NCI-H1436 treated with DMSO at 0.1 percent for 48 hours (cell line): ENCODE data around the gene TMEM247.
"Not testable (repeated sequence)": the region's sequence is repeated elsewhere in the genome, so short reads cannot be mapped to it uniquely, and the experiment has no call there.

Experiments
- DNase-seq: peaks from one replicate; lab custom pipeline; 2025; lab: John Stamatoyannopoulos, UW

The TMEM247 gene

DNA sequence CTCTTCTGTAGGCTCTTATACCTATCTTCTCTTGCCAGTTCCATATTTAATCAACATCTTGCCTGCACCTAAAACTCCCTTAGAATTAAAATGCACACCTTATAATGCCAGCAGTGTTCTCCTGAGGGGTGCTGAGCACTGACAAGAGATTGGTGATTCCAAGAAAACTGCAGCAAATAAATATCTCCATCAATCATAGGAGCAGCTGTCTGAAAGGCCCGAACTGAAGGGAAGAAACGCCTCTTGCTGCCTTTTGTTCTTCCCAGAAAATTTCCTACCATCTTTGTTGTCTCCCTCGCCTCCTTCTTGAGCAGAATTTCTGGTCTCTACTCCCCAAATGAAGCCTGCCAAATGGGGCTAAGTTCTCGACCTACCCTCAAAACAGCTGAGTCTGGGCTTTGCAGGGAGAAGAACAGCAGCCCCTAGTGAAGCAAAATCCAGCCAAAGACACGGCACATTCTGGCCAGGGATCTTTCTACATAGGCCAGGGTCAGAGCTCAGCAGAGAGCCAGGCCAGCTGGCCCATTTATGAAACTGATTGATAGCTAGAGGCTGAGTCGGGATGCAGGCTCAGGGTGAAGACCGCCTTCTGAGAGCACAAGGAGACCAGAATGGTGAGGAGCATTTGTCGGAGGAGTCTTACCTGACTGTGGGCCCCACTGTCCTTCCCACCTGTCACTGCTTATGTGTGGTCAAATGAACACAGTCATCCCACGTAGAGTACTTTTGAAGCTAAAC, 20.4 kb upstream of the TMEM247 start:
- no peak for DNase-seq

DNA sequence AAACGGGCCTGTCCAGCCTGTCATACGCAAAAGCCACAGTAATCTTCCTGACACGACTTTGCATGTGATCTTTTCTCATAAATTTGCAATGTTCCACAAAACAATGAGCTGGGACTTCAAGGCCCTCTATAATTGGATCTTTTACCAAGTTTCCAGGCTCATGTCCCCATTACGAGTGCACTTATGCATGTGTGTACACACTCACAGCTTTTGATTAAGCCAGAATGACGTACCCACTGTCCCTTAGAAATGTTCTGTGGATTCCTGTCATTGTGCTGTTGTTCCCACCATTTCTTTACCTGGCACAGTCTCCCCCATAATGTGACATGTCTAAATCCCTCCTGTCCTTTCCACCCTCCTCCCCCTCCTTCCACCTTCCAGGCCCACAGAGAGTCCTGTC, 19.7 kb upstream of the TMEM247 start:
- DNase-seq, result no peak

DNA sequence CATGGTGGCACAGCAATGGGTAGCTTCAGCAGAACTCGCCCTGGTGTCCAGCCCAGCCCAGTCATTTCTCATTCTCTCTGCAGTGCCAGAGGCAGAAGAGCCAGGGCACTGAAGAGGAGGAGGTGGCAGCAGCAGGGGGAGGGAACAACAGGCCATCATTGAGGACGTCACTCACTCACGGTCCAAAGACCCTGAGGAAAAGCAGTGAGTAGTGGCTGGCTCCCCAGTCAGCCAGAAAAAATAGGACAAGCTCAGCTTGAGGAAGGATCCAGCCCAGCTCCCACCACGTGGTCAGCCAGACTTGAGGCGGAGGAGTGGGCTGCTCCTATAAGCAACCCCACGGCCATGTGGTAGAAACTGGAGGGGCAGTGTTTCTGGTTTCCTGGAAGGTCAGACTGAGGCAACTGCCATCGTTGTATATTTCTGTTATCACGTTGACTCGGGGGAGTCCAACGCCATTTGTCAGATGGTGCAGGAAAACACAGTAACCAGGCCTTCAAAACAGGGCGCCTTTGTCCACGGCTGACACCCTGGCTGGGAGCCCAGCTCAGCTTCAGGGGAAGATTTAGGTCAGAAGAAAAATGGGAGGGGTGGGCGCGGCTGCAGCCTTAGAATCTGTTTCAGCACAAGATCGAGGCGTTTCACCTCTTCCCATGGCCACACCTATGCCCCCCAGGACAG, 19.0 kb upstream of the TMEM247 start:
- DNase-seq, result no peak

DNA sequence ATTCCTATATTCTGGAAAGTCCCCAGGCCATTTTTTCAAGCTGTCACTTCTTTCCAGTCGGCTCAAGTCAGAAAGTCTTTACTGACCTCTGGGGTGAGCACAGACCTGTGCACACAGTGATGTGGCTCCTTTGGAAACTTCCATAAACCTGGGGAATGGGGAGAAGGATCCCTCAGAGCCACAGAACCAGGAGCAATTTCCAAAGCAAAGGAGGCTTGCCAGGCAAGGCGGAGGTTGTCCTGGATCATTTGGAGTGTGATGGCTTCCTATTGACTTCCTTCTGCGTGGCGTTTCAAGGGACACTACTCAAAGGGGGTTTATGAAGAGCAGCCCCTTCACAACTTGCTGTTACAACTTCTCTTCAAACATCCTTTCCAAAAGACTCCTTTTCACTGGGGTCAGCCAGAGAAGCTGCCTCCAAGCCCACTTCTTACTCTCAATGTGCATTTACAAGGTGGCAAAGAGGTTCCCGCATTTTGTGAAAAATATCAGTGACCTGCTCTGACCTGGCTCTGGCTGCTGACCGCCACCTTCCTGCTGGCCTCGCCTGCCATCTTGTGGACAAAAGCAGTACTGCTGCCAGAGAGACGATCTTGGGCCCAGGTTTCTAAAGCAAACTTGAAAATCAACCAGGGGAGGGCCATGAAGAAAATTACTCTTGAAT, 18.2 kb upstream of the TMEM247 start:
- DNase-seq, result no peak

DNA sequence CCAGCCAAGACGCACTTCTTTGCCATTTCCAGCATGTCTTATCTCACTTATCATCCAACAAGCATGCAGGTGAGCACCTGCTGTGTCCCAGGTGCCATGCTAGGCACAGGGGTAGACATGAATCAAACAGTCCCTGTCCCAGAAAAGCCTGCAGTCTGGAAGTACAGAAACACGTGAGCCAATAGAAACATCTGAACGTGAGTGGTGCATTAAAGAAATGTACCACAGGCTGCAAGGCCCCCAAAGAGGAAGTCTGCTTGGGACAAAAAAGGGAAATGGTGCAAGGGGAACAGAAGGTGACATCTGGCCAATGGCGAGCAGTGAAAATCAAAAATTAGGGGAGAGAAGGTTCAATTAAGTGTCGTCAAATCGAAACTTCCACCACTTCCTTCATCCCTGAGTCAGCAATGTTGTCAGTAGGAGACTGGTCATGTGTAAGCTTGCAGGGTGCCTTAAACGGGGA, 17.6 kb upstream of the TMEM247 start:
- no peak for DNase-seq

DNA sequence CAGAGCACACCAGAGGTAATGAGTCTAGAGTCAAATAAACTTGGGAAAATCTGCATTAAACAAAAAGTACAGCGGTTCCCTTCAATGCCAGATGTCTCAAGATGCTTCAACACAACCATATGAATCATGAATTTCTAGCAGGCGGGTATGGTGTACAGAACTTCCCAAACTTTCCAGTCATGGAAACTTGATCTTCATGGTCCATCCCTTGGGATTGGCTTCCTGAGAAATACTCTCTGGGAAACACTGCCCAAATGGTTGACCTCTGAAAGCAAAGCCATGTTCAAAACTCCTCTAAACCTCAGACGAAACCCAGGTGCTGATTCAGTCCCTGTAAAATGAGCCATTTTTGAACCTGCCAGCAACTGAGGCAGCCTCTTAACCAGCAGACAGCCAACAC, 16.4 kb upstream of the TMEM247 start:
- DNase-seq, result no peak

DNA sequence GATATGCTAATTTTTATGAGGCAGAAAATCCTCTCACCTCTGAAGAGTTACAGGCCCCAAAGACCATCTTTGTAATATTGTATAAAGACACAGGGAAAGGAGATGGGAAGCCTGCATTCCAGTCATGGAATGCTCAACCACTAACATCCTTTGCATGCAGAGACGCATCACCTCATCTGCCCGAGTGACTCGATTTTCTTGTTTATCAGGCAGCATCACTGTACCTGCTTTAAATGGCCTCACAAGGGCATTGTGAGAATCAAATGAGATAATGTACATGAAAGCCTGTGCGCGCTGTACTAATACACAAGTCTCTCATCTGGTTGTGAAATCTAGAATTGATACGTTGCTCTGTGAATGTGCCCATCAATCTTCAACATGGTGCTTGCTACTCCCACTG, 10.2 kb upstream of the TMEM247 start:
- DNase-seq, result no peak

DNA sequence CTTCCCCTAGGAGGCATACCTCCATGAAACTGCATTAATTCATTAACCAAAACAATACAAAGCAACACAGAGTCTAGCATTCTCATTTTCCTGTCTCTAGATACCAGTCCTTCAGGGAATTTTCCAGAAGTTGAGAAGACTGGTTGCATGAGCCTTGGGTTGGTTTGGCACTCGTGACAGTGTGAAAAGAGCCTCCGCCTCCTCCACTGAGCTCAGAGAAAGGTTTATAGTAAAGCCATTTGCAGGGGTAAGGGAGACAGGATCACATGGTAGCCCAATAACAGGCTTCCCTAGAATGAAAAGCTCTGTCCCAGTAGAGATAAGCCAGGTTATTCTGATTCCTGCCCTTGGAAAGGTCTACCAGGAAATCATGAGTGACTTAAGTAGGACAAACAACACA, 9.7 kb upstream of the TMEM247 start:
- DNase-seq, result no peak

DNA sequence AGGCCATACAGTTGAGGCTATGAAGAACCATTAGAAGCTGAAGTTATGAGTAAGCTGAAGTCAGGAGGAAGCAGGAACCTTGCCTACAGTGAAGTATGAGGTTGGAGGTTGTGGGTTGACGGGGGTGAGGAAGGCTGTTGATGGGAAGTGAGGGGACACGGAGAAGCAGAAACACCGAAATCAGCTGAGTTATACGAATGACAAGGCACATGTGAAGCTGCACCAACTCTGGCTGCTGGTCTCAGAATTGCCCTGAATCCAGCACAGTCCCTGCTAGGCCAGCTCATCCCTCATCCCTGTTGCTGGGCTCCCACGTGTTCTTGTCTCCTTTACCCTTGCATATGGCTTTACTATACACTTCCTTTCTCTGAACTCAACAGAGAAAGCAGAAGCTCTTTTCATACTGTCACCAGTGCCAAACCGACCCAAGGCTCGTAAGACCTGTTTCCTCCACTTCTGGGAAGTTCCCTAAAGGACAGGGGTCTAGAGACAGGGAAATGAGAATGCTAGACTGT, 9.2 kb upstream of the TMEM247 start:
- DNase-seq, result no peak

DNA sequence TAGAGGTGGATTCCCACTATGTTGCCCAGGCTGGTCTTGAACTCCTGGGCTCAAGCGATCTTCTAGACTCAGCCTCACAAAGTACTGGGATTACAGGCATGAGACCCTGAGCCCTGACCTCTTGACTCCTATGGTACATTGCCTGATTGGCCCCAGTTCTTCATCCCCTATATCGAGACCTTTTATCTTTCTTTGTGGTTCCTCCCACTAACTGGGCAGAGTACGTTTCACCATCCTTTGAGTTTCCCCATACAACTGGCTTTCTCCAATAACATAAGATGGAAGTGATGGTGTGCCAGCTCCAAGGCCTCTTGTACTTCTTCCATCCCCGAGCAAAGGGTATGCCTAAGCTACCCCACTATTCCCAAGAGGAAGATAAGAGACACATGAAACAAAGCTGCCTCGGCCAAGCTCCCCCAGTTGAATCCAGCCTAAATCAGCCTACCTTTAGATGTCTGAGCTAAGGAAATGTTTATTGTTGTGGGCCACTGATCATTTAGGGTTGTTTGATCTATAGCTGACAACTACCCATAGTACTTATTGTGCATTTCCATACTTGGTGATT, 8.3 kb upstream of the TMEM247 start:
- no peak for DNase-seq

DNA sequence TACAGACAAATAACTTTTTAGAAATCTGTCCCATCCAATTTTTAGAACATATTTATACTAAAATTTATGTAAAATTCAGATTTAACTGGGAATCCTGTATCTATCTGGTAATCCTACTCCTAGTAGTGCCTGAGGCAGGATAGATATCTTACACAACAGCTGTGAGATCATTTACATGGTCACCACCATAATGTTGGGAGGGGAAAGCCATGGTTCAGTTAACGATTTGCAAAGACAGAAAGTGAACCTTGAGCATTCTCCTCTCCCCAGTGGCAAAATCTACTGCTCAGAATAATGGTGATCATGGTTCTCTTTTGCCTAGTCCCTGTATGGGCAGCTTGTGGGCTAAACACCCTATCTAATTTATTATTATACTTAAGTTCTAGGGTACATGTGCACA, 7.7 kb upstream of the TMEM247 start:
- DNase-seq, result no peak

DNA sequence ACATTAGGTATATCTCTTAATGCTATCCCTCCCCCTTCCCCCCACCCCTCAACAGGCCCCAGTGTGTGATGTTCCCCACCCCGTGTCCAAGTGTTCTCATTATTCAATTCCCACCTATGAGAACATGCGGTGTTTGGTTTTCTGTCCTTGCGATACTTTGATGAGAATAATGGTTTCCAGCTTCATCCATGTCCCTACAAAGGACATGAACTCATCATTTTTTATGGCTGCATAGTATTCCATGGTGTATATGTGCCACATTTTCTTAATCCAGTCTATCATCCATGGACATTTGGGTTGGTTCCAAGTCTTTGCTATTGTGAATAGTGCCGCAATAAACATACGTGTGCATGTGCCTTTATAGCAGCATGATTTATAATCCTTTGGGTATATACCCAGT, 7.2 kb upstream of the TMEM247 start:
- DNase-seq, result not testable (repeated sequence)

DNA sequence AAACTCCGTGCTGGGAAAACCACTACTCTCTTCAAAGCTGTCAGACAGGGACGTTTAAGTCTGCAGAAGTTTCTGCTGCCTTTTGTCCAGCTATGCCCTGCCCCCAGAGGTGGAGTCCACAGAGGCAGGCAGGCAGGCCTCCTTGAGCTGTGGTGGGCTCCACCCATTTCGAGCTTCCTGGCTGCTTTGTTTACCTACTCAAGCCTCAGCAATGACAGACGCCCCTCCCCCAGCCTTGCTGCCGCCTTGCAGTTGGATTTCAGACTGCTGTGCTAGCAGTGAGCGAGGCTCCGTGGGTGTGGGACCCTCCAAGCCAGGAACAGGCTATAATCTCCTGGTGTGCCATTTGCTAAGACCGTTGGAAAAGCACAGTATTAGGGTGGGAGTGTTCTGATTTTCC, 1.9 kb upstream of the TMEM247 start:
- not testable (repeated sequence) for DNase-seq

DNA sequence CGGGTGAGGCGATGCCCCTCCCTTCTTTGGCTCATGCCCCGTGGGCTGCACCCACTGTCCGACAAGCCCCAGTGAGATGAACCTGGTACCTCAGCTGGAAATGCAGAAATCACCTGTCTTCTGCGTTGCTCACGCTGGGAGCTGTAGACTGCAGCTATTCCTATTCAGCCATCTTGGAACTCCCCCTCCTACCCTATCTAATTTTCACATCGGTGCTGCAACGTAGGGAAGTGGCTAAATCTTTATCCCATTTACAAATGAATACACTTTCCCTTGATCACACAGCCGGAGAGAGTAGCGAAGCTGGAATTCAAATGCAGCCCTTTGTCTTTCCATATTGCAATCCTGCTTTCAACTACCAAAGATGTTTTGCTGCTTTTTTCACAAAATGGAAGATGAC, 1.4 kb upstream of the TMEM247 start:
- no peak for DNase-seq

DNA sequence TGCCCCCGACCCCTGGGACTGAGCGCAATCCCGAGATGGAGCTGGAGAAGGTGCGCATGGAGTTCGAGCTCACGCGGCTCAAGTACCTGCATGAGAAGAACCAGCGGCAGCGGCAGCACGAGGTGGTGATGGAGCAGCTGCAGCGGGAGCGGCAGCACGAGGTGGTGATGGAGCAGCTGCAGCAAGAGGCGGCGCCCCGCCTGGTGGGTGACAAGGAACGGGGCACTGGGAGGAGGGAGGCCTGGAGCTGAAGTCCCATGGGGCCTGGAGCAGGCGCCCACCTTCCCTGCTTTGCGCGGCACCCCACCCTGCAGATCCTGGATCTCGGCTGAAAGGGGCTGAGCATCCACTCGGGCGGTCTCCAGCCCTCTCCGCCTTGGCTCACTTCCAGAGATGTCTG, 1.2 kb downstream of the TMEM247 start:
- no peak for DNase-seq

DNA sequence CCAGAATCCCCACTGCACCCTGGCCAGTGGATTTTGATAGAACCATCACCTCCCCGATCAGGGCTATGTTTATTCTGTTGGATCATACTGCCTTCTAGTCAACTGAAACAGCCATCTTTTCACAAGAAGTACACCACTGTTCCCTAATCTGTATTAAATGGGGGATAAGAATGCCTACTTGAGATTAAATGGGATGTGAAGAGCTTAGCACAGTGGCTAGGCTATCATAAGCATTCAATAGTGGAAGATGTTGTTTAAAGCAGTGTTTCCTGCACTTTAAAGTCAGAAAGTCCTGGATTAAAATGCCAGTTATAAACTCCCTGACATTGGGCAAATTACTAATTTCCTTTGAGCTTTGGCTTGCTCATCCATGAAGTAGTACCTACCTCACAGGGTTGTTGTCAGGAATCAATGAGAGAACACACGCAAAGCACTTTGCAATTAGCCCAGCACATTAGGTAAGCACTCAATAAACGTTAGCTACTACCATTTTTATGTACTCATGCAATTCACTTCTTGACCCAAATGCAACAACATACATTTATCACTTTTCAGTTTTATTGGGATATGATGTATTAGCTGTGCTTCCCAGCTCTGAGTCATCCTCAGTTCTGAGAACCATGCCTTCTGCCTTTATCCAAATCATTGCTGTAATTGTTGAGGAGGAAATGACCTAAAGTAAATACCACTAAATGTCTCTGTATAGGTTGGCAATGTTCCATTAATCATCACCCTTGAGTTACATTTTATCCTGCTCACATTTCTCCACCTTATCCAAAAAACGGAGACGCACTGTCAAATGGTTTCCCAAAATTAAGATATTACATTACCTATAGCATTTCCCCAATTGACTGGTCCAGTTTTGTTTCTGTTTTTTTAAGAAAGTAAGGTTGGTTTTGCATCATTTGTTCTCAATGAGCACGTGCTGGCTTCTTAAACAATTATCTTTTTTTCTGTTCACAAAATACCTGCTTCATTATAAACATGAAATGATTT, 2.1 kb downstream of the TMEM247 start:
- DNase-seq, result peak; percentile 57

DNA sequence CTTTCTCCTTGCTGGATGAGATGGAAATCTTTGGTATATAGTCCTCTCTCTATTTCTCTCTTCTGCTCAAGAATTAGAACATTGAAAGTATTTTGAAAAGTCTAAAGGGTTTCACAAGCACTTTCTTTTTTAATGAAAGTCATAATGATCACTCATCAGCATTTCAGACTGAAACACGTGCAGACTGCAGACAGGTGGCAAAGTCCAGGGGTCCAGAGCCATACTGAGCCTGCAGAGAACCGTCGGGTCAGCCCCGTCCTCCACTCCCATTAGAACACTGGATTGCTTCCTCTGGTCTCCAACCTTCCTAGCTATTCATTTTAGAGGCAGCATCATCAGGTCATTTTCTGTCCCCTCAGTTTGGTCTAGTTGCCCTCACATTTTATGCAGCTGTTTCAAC, 3.1 kb downstream of the TMEM247 start:
- no peak for DNase-seq

DNA sequence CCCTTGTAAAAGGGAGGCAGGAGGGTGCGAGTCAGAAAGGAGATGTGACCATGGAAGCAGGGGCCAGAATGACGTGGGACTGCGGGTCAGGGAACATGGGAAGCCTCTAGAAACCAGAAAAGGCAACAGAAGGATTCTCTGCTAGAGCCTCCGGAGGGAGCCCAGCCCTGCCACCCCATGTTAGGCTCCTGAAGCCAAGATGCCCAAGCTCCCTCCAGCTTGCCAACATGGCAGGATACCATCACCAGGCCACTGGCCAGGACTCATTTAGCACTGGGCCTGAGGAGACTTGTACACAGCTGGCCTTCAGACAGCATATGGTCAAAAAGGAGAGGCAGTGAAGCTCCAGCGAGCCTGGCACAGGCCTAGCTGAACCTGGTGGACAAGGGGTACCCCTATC, 5.6 kb downstream of the TMEM247 start:
- no peak for DNase-seq

DNA sequence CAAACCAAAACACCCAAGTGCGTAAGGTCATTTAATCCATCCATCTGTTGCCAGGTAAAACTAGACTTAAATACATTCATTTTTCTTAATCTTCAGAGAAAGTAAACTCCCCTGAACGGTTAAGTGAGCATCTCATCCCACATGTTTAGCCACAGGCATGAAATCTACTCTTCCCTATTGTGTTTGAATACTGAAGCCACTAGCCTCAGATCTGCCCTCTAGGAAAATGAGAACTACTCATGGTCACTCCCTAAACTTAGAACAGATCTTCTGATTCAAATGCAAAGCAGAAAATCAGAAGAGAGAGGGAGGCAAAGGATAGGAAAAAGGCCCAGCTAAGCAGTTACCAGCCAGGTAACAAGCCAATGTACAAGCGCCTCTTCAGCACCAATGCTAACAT, 7.1 kb downstream of the TMEM247 start:
- no peak for DNase-seq

DNA sequence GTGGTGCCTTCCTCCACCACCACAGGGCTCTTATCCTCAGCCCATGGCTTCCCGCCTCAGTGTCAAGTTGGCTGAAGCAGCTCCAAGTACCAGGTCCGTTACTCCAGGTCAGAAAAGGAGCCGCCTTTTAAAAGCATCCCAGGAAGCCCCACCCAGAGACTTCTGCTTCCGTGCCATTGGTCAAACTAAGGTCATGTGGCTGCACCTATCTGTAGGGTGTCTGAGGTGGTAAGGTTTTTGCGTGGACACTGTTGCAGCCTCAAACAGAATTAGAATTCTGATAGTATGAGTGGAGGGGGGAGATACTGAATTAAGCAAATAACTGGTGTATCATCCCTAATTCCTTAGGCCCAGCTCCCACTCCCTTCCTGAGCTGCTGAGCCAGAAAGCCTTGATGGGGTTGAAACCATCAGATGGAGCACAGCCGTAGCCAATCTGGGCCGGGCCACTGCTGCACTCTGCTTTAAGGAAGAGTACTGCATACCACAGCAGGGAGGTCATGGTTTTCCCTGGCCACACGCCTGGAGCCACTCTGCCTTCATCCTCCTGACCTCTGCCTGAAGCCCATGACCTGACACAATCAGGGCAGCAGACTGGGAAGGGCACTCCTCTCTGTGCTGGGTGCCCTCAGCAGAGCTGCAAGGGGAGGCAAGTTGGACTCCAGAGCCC, 8.4 kb downstream of the TMEM247 start:
- no peak for DNase-seq

DNA sequence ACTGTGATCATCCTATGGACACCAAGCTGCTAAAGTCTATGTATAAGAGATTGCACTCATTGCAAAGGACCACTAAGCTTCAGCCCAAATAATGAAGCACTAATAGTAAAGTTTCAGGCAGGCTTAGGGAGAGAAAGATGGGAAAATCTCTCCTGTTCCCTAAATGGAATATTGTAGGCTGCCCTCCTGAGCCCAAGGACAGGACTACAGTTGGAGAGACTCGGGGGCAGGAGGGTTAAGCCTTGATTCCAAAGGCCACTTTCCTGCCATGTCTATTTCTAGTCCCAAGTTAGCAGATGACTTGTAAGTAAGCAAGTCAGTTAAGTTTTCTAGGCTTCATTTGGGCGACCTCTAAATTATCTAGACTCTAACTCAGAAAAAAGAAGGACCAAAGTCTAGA, 9.0 kb downstream of the TMEM247 start:
- DNase-seq, result no peak
